ENCODE measurements around the gene MTARC2.

DNA sequence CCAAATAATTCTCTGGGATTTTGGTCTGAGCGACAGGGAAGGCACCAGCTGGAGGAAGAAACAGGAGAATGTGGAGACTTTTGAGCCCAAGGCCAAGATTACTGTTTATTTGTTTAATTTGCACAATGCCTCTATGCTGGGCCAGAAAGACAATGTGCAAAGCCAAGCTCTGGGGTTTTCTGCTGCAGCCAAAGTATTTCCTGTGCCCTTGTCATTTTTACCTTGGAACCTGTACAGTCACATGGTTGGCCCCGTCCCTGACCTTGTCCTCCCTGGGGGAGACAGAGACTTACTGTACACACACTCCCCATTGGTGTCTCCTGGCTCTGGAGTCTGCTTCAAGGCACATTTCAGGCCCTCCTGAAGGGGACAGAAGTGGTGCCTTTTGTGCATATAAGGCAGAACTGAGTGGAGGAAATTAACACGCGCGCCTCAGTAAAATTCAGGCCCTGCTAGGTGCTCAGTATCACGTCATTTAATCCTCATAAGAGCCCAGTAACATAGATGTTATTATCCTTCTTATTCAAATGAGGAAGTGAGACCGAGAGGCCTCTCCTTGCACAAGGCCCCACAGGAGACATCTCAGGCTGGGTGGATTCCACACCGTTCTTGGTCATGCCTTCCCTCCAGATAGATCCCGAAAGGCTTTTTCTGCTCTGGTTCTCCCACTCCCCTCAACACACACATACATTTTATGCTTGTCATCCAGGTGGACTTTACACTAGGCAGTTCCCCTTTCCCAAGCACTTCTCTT is 36.9 kb upstream of the MTARC2 start:
- TF ChIP-seq, protein P1, sequence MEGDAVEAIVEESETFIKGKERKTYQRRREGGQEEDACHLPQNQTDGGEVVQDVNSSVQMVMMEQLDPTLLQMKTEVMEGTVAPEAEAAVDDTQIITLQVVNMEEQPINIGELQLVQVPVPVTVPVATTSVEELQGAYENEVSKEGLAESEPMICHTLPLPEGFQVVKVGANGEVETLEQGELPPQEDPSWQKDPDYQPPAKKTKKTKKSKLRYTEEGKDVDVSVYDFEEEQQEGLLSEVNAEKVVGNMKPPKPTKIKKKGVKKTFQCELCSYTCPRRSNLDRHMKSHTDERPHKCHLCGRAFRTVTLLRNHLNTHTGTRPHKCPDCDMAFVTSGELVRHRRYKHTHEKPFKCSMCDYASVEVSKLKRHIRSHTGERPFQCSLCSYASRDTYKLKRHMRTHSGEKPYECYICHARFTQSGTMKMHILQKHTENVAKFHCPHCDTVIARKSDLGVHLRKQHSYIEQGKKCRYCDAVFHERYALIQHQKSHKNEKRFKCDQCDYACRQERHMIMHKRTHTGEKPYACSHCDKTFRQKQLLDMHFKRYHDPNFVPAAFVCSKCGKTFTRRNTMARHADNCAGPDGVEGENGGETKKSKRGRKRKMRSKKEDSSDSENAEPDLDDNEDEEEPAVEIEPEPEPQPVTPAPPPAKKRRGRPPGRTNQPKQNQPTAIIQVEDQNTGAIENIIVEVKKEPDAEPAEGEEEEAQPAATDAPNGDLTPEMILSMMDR (IDR thresholded peaks at IDR 0.05): no peak
- no peak for TF ChIP-seq ZFX (IDR thresholded peaks at IDR 0.05; ENCODE audit: borderline replicate concordance)

Measured in 22Rv1 (cell line).